ENCODE data around the gene EXOC4.

DNA sequence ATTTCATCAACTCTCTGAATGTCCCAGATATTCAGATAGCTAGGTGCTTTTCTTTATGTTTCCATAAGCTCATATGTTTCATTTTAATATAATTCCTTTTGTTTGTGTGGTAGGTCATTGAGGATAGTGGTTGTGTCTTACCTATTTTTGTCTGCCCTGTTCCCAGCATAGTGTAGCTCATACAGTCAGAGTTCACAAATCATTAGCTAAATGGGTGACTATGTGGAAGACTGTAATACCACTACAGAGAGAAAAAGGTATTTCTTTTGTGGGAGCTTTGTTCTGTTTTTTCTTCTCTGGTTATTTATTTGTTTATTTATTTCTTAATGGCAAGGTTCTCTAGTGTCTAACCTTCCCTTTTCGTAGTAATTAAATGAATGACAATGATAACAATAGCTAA is 39.8 kb downstream of the EXOC4 start:
- TF ChIP-seq POLR2A (IDR thresholded peaks at IDR 0.05), result no peak
- TF ChIP-seq, protein P1, sequence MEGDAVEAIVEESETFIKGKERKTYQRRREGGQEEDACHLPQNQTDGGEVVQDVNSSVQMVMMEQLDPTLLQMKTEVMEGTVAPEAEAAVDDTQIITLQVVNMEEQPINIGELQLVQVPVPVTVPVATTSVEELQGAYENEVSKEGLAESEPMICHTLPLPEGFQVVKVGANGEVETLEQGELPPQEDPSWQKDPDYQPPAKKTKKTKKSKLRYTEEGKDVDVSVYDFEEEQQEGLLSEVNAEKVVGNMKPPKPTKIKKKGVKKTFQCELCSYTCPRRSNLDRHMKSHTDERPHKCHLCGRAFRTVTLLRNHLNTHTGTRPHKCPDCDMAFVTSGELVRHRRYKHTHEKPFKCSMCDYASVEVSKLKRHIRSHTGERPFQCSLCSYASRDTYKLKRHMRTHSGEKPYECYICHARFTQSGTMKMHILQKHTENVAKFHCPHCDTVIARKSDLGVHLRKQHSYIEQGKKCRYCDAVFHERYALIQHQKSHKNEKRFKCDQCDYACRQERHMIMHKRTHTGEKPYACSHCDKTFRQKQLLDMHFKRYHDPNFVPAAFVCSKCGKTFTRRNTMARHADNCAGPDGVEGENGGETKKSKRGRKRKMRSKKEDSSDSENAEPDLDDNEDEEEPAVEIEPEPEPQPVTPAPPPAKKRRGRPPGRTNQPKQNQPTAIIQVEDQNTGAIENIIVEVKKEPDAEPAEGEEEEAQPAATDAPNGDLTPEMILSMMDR (IDR thresholded peaks at IDR 0.05), result no peak
